ENCODE measurements around the gene DNM2.
A peak's percentile ranks its signal among the peaks of the same experiment; 100 is the strongest.
"Not testable (repeated sequence)": the region's sequence is repeated elsewhere in the genome, so short reads cannot be mapped to it uniquely, and the experiment has no call there.

The DNM2 gene

GRCh38 chr19:10848230-10848856, 130.5 kb downstream of the DNM2 start, which contains the start of gene C19orf38:
TSS of gene C19orf38 (plus strand) at chr19:10848415. CDS start at chr19:10848509, 94 bp downstream.
- Mint-ChIP-seq H3K36me3 (ENCODE audit: low read depth) (no peaks in the 10 kb centered on the region), H3K27ac (peak within 1 kb of the TSS; percentile 5), H3K4me3 (peak within 1 kb of the TSS; percentile 49), H3K27me3 (no peaks in the 10 kb centered on the region), H3K4me1 (ENCODE audit: low read depth) (peaks cover 9% of the 10 kb centered on the region), H3K9me3 (peaks cover 4% of the 10 kb centered on the region)

GRCh38 chr19:10850631-10851030, 132.8 kb downstream of the DNM2 start:
- Mint-ChIP-seq H3K9me3 (peaks cover 4% of the 10 kb centered on the region), H3K36me3 (ENCODE audit: low read depth) (no peaks in the 10 kb centered on the region), H3K27ac (no peak overlapping the region), H3K4me3 (no peak overlapping the region), H3K4me1 (ENCODE audit: low read depth) (peaks cover 9% of the 10 kb centered on the region), H3K27me3 (no peaks in the 10 kb centered on the region)

GRCh38 chr19:10852098-10852800, 134.4 kb downstream of the DNM2 start:
- no peaks in the 10 kb centered on the region for H3K36me3 Mint-ChIP-seq (ENCODE audit: low read depth)
- no peak overlapping the region for H3K4me3 Mint-ChIP-seq
- no peaks in the 10 kb centered on the region for H3K9me3 Mint-ChIP-seq
- peaks cover 9% of the 10 kb centered on the region for H3K4me1 Mint-ChIP-seq (ENCODE audit: low read depth)
- H3K27ac Mint-ChIP-seq: no peak overlapping the region
- H3K27me3 Mint-ChIP-seq: no peaks in the 10 kb centered on the region

- no peaks in the 10 kb centered on the region for H3K9me3 Mint-ChIP-seq
- H3K4me3 Mint-ChIP-seq: no peak overlapping the region
- H3K27ac Mint-ChIP-seq: no peak overlapping the region
- H3K4me1 Mint-ChIP-seq (ENCODE audit: low read depth): peaks cover 8% of the 10 kb centered on the region
- H3K36me3 Mint-ChIP-seq (ENCODE audit: low read depth): no peaks in the 10 kb centered on the region
- no peaks in the 10 kb centered on the region for H3K27me3 Mint-ChIP-seq
These were observed 135.1 kb downstream of the DNM2 start for GRCh38 chr19:10852941-10853340.

GRCh38 chr19:10854350-10855089, 136.6 kb downstream of the DNM2 start:
- Mint-ChIP-seq H3K27ac (no peak overlapping the region), H3K27me3 (no peaks in the 10 kb centered on the region), H3K36me3 (ENCODE audit: low read depth) (no peaks in the 10 kb centered on the region), H3K4me1 (ENCODE audit: low read depth) (no peaks in the 10 kb centered on the region), H3K9me3 (no peaks in the 10 kb centered on the region), H3K4me3 (no peak overlapping the region)

- Mint-ChIP-seq H3K4me1 (ENCODE audit: low read depth) (peaks cover 3% of the 10 kb centered on the region), H3K36me3 (ENCODE audit: low read depth) (no peaks in the 10 kb centered on the region), H3K27me3 (no peaks in the 10 kb centered on the region), H3K27ac (no peak overlapping the region), H3K9me3 (no peaks in the 10 kb centered on the region), H3K4me3 (no peak overlapping the region)
These were observed 138.1 kb downstream of the DNM2 start for GRCh38 chr19:10855879-10856522.

GRCh38 chr19:10856899-10857298, 139.0 kb downstream of the DNM2 start:
- not testable (repeated sequence) for H3K9me3 Mint-ChIP-seq; H3K27me3 Mint-ChIP-seq; H3K36me3 Mint-ChIP-seq (ENCODE audit: low read depth); H3K4me3 Mint-ChIP-seq; H3K27ac Mint-ChIP-seq; H3K4me1 Mint-ChIP-seq (ENCODE audit: low read depth)

- H3K4me3 Mint-ChIP-seq: no peak overlapping the region
- H3K27ac Mint-ChIP-seq: no peak overlapping the region
- H3K9me3 Mint-ChIP-seq: no peaks in the 10 kb centered on the region
- no peaks in the 10 kb centered on the region for H3K27me3 Mint-ChIP-seq
- no peaks in the 10 kb centered on the region for H3K36me3 Mint-ChIP-seq (ENCODE audit: low read depth)
- peaks cover 3% of the 10 kb centered on the region for H3K4me1 Mint-ChIP-seq (ENCODE audit: low read depth)
These were observed 140.4 kb downstream of the DNM2 start for GRCh38 chr19:10858204-10858828.

GRCh38 chr19:10861103-10861651, 143.3 kb downstream of the DNM2 start:
- no peaks in the 10 kb centered on the region for H3K27me3 Mint-ChIP-seq
- H3K27ac Mint-ChIP-seq: no peak overlapping the region
- no peaks in the 10 kb centered on the region for H3K9me3 Mint-ChIP-seq
- H3K36me3 Mint-ChIP-seq (ENCODE audit: low read depth): no peaks in the 10 kb centered on the region
- H3K4me3 Mint-ChIP-seq: no peak overlapping the region
- peaks cover 12% of the 10 kb centered on the region for H3K4me1 Mint-ChIP-seq (ENCODE audit: low read depth)

- peaks cover 12% of the 10 kb centered on the region for H3K4me1 Mint-ChIP-seq (ENCODE audit: low read depth)
- no peaks in the 10 kb centered on the region for H3K27me3 Mint-ChIP-seq
- H3K36me3 Mint-ChIP-seq (ENCODE audit: low read depth): no peaks in the 10 kb centered on the region
- H3K4me3 Mint-ChIP-seq: no peak overlapping the region
- H3K27ac Mint-ChIP-seq: no peak overlapping the region
- no peaks in the 10 kb centered on the region for H3K9me3 Mint-ChIP-seq
These were observed 144.8 kb downstream of the DNM2 start for GRCh38 chr19:10862561-10863106.

- no peaks in the 10 kb centered on the region for H3K9me3 Mint-ChIP-seq
- peaks cover 18% of the 10 kb centered on the region for H3K4me1 Mint-ChIP-seq (ENCODE audit: low read depth)
- H3K4me3 Mint-ChIP-seq: no peak overlapping the region
- H3K36me3 Mint-ChIP-seq (ENCODE audit: low read depth): no peaks in the 10 kb centered on the region
- no peaks in the 10 kb centered on the region for H3K27me3 Mint-ChIP-seq
- H3K27ac Mint-ChIP-seq: no peak overlapping the region
These were observed 145.3 kb downstream of the DNM2 start for GRCh38 chr19:10863107-10863717.

GRCh38 chr19:10864538-10864899, 146.6 kb downstream of the DNM2 start:
- H3K4me3 Mint-ChIP-seq: no peak overlapping the region
- H3K27ac Mint-ChIP-seq: peak overlapping the region; percentile 46
- H3K4me1 Mint-ChIP-seq (ENCODE audit: low read depth): peaks cover 19% of the 10 kb centered on the region
- H3K9me3 Mint-ChIP-seq: no peaks in the 10 kb centered on the region
- H3K27me3 Mint-ChIP-seq: no peaks in the 10 kb centered on the region
- no peaks in the 10 kb centered on the region for H3K36me3 Mint-ChIP-seq (ENCODE audit: low read depth)

GRCh38 chr19:10866495-10866894, 148.6 kb downstream of the DNM2 start:
- Mint-ChIP-seq H3K27me3 (no peaks in the 10 kb centered on the region), H3K9me3 (no peaks in the 10 kb centered on the region), H3K27ac (no peak overlapping the region), H3K4me3 (no peak overlapping the region), H3K36me3 (ENCODE audit: low read depth) (no peaks in the 10 kb centered on the region), H3K4me1 (ENCODE audit: low read depth) (peaks cover 26% of the 10 kb centered on the region)
